Measurements from ENCODE around the gene ISG20. TPM values are rescaled to one million over a fixed set of nuclear protein-coding genes. Genes with fewer than 3 reads are reported as not detected.

ISG20 gene
- total and polyA plus RNA-seq, 4 donors = 10.1 to 18.7 (median 12.9) TPM

GRCh38 chr15:88680241-88681001 is 41.6 kb downstream of the ISG20 start:
- Histone ChIP-seq H3K9me3 (ENCODE audit: control insufficient read depth, low read length) (no peaks in the 10 kb centered on the region), H3K4me1 (ENCODE audit: control insufficient read depth in 1 of 2, insufficient read depth in 2 of 2, low read length in 2 of 2) (no peaks in the 10 kb centered on the region), H3K4me3 (ENCODE audit: low read length in 2 of 2) (no peak overlapping the region), H3K27ac (ENCODE audit: low read depth in 1 of 2, low read length in 2 of 2) (no peak overlapping the region), H3K36me3 (ENCODE audit: control insufficient read depth in 1 of 2, insufficient read depth in 2 of 2, low read length in 1 of 2) (no peaks in the 10 kb centered on the region), H3K27me3 (ENCODE audit: control insufficient read depth in 1 of 2, insufficient read depth in 2 of 2, low read length in 1 of 2) (no peaks in the 10 kb centered on the region)
- WGBS, 2 donors = 85 to 89% methylated on average over 13 of the region's 13 CpGs
- intact Hi-C loops (cut with DNase I) = no loop called here
- no peak for DNase-seq
- no peak for ATAC-seq (ENCODE audit: low FRiP score)

- no peaks in the 10 kb centered on the region for H3K9me3 ChIP-seq (ENCODE audit: control insufficient read depth, low read length)
- 66 to 79% methylated on average over 13 of the region's 13 CpGs for WGBS, 2 donors
- no peaks in the 10 kb centered on the region for H3K36me3 ChIP-seq (ENCODE audit: control insufficient read depth in 1 of 2, insufficient read depth in 2 of 2, low read length in 1 of 2)
- ATAC-seq (ENCODE audit: low FRiP score) (peak; percentile 57), DNase-seq (no peak)
- intact Hi-C loops (cut with DNase I) = no loop called here
- no peaks in the 10 kb centered on the region for H3K4me1 ChIP-seq (ENCODE audit: control insufficient read depth in 1 of 2, insufficient read depth in 2 of 2, low read length in 2 of 2)
- no peaks in the 10 kb centered on the region for H3K27me3 ChIP-seq (ENCODE audit: control insufficient read depth in 1 of 2, insufficient read depth in 2 of 2, low read length in 1 of 2)
- H3K27ac ChIP-seq (ENCODE audit: low read depth in 1 of 2, low read length in 2 of 2) = no peak overlapping the region
- H3K4me3 ChIP-seq (ENCODE audit: low read length in 2 of 2) = no peak overlapping the region
Measured at GRCh38 chr15:88681610-88682221, 42.9 kb downstream of the ISG20 start.

GRCh38 chr15:88684345-88684744 is 45.5 kb downstream of the ISG20 start:
- intact Hi-C loops (cut with DNase I) = no loop called here
- 65 to 66% methylated on average over 3 of the region's 3 CpGs for WGBS, 2 donors
- no peak overlapping the region for H3K27ac ChIP-seq (ENCODE audit: low read depth in 1 of 2, low read length in 2 of 2)
- no peak overlapping the region for H3K4me3 ChIP-seq (ENCODE audit: low read length in 2 of 2)
- DNase-seq = no peak
- no peaks in the 10 kb centered on the region for H3K27me3 ChIP-seq (ENCODE audit: control insufficient read depth in 1 of 2, insufficient read depth in 2 of 2, low read length in 1 of 2)
- H3K4me1 ChIP-seq (ENCODE audit: control insufficient read depth in 1 of 2, insufficient read depth in 2 of 2, low read length in 2 of 2) = no peaks in the 10 kb centered on the region
- no peak for ATAC-seq (ENCODE audit: low FRiP score)
- no peaks in the 10 kb centered on the region for H3K36me3 ChIP-seq (ENCODE audit: control insufficient read depth in 1 of 2, insufficient read depth in 2 of 2, low read length in 1 of 2)
- H3K9me3 ChIP-seq (ENCODE audit: control insufficient read depth, low read length) = no peaks in the 10 kb centered on the region

GRCh38 chr15:88686166-88686565 is 47.4 kb downstream of the ISG20 start:
- ATAC-seq (ENCODE audit: low FRiP score) = no peak
- H3K4me1 ChIP-seq (ENCODE audit: control insufficient read depth in 1 of 2, insufficient read depth in 2 of 2, low read length in 2 of 2) = no peaks in the 10 kb centered on the region
- intact Hi-C loops (cut with DNase I) = no loop called here
- no peaks in the 10 kb centered on the region for H3K9me3 ChIP-seq (ENCODE audit: control insufficient read depth, low read length)
- 50% methylated on average over 2 of the region's 2 CpGs for WGBS, 2 donors
- no peak overlapping the region for H3K27ac ChIP-seq (ENCODE audit: low read depth in 1 of 2, low read length in 2 of 2)
- no peak overlapping the region for H3K4me3 ChIP-seq (ENCODE audit: low read length in 2 of 2)
- H3K36me3 ChIP-seq (ENCODE audit: control insufficient read depth in 1 of 2, insufficient read depth in 2 of 2, low read length in 1 of 2) = no peaks in the 10 kb centered on the region
- no peaks in the 10 kb centered on the region for H3K27me3 ChIP-seq (ENCODE audit: control insufficient read depth in 1 of 2, insufficient read depth in 2 of 2, low read length in 1 of 2)
- no peak for DNase-seq

GRCh38 chr15:88688394-88688933 is 49.6 kb downstream of the ISG20 start:
- intact Hi-C loops (cut with DNase I) = no loop called here
- DNase-seq = no peak
- H3K4me3 ChIP-seq (ENCODE audit: low read length in 2 of 2) = no peak overlapping the region
- H3K27me3 ChIP-seq (ENCODE audit: control insufficient read depth in 1 of 2, insufficient read depth in 2 of 2, low read length in 1 of 2) = no peaks in the 10 kb centered on the region
- H3K4me1 ChIP-seq (ENCODE audit: control insufficient read depth in 1 of 2, insufficient read depth in 2 of 2, low read length in 2 of 2) = no peaks in the 10 kb centered on the region
- 95% methylated on average over 8 of the region's 8 CpGs for WGBS, 2 donors
- no peak for ATAC-seq (ENCODE audit: low FRiP score)
- H3K27ac ChIP-seq (ENCODE audit: low read depth in 1 of 2, low read length in 2 of 2) = no peak overlapping the region
- H3K36me3 ChIP-seq (ENCODE audit: control insufficient read depth in 1 of 2, insufficient read depth in 2 of 2, low read length in 1 of 2) = no peaks in the 10 kb centered on the region
- no peaks in the 10 kb centered on the region for H3K9me3 ChIP-seq (ENCODE audit: control insufficient read depth, low read length)

GRCh38 chr15:88690331-88690730 is 51.5 kb downstream of the ISG20 start:
- intact Hi-C loops (cut with DNase I) = no loop called here
- WGBS, 2 donors = 96 to 97% methylated on average over 7 of the region's 7 CpGs
- no peaks in the 10 kb centered on the region for H3K27me3 ChIP-seq (ENCODE audit: control insufficient read depth in 1 of 2, insufficient read depth in 2 of 2, low read length in 1 of 2)
- no peaks in the 10 kb centered on the region for H3K4me1 ChIP-seq (ENCODE audit: control insufficient read depth in 1 of 2, insufficient read depth in 2 of 2, low read length in 2 of 2)
- DNase-seq (no peak), ATAC-seq (ENCODE audit: low FRiP score) (no peak)
- H3K9me3 ChIP-seq (ENCODE audit: control insufficient read depth, low read length) = no peaks in the 10 kb centered on the region
- H3K36me3 ChIP-seq (ENCODE audit: control insufficient read depth in 1 of 2, insufficient read depth in 2 of 2, low read length in 1 of 2) = no peaks in the 10 kb centered on the region
- no peak overlapping the region for H3K27ac ChIP-seq (ENCODE audit: low read depth in 1 of 2, low read length in 2 of 2)
- H3K4me3 ChIP-seq (ENCODE audit: low read length in 2 of 2) = no peak overlapping the region

GRCh38 chr15:88693191-88693590 is 54.4 kb downstream of the ISG20 start:
- H3K27me3 ChIP-seq (ENCODE audit: control insufficient read depth in 1 of 2, insufficient read depth in 2 of 2, low read length in 1 of 2) = no peaks in the 10 kb centered on the region
- no peak overlapping the region for H3K4me3 ChIP-seq (ENCODE audit: low read length in 2 of 2)
- no peaks in the 10 kb centered on the region for H3K36me3 ChIP-seq (ENCODE audit: control insufficient read depth in 1 of 2, insufficient read depth in 2 of 2, low read length in 1 of 2)
- H3K4me1 ChIP-seq (ENCODE audit: control insufficient read depth in 1 of 2, insufficient read depth in 2 of 2, low read length in 2 of 2) = no peaks in the 10 kb centered on the region
- no peaks in the 10 kb centered on the region for H3K9me3 ChIP-seq (ENCODE audit: control insufficient read depth, low read length)
- intact Hi-C loops (cut with DNase I) = no loop called here
- WGBS, 2 donors = 85 to 88% methylated on average over 5 of the region's 5 CpGs
- no peak for DNase-seq
- H3K27ac ChIP-seq (ENCODE audit: low read depth in 1 of 2, low read length in 2 of 2) = no peak overlapping the region
- ATAC-seq (ENCODE audit: low FRiP score) = no peak

GRCh38 chr15:88695101-88695500 is 56.3 kb downstream of the ISG20 start:
- intact Hi-C loops (cut with DNase I) = no loop called here
- Histone ChIP-seq H3K4me1 (ENCODE audit: control insufficient read depth in 1 of 2, insufficient read depth in 2 of 2, low read length in 2 of 2) (no peaks in the 10 kb centered on the region), H3K9me3 (ENCODE audit: control insufficient read depth, low read length) (no peaks in the 10 kb centered on the region), H3K4me3 (ENCODE audit: low read length in 2 of 2) (no peak overlapping the region), H3K27ac (ENCODE audit: low read depth in 1 of 2, low read length in 2 of 2) (no peak overlapping the region), H3K27me3 (ENCODE audit: control insufficient read depth in 1 of 2, insufficient read depth in 2 of 2, low read length in 1 of 2) (no peaks in the 10 kb centered on the region), H3K36me3 (ENCODE audit: control insufficient read depth in 1 of 2, insufficient read depth in 2 of 2, low read length in 1 of 2) (no peaks in the 10 kb centered on the region)
- DNase-seq (no peak), ATAC-seq (ENCODE audit: low FRiP score) (no peak)
- WGBS, 2 donors = 57 to 70% methylated on average over 8 of the region's 8 CpGs
